ENCODE results near the gene ZBED5.

DNA sequence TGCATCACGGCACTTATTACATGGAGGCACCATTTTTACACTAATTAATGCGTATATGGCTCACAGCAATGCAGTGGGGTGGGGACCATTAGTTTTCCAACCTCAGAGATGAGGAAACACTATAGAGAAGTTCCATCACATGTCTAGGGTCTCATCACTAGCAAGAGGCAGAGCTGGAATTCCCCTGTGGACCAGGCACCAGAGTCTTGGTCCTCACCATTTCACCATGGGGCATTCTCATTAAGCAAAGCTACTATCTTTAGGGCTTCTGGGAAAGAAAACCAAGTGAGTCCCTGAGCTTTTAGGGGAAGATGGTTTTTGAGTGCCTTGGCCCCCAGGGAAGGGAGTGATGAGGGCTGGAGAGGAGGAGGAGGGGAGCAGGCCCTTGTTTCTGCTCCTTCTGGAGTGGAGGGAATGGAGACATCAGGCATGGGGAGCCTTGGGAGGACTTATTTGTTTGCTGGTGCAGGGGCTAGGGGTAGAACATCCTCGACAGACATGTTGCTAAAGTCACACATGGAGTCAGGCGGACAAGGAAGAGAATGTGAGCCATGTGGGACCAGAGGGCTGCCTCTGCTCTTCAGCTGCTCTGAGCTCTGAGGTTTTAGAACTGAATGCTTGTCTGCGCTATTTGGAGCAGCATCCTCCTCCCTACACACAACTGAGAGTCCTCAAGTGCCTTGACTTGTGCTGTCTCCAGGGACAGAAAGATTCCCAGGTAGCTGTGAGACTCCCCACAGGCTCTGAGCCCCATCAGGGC is 40.3 kb upstream of the ZBED5 start:
- TF ChIP-seq, protein P1, sequence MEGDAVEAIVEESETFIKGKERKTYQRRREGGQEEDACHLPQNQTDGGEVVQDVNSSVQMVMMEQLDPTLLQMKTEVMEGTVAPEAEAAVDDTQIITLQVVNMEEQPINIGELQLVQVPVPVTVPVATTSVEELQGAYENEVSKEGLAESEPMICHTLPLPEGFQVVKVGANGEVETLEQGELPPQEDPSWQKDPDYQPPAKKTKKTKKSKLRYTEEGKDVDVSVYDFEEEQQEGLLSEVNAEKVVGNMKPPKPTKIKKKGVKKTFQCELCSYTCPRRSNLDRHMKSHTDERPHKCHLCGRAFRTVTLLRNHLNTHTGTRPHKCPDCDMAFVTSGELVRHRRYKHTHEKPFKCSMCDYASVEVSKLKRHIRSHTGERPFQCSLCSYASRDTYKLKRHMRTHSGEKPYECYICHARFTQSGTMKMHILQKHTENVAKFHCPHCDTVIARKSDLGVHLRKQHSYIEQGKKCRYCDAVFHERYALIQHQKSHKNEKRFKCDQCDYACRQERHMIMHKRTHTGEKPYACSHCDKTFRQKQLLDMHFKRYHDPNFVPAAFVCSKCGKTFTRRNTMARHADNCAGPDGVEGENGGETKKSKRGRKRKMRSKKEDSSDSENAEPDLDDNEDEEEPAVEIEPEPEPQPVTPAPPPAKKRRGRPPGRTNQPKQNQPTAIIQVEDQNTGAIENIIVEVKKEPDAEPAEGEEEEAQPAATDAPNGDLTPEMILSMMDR (IDR thresholded peaks at IDR 0.05 in 2 of 3, conservative IDR thresholded peaks at IDR 0.05 in 1 of 3; ENCODE audit: insufficient read depth in 2 of 3, low read depth in 1 of 3, low read length in 3 of 3) = no peak
- TF ChIP-seq BRD4 (IDR thresholded peaks at IDR 0.05) (no peak), ZKSCAN1 (IDR thresholded peaks at IDR 0.05; ENCODE audit: low read depth, low read length) (no peak), FUS (optimal IDR thresholded peaks at IDR 0.05; ENCODE audit: low read depth, low read length) (no peak), SMAD1 (IDR thresholded peaks at IDR 0.05; ENCODE audit: low read depth, low read length, partially characterized antibody) (no peak), ZNF143 (CRISPR knock-in tag; IDR thresholded peaks at IDR 0.05) (no peak), YY1 (IDR thresholded peaks at IDR 0.05; ENCODE audit: borderline replicate concordance in 1 of 3, control insufficient read depth in 1 of 3, extremely low read depth in 1 of 3, insufficient read depth in 3 of 3, insufficient read length in 1 of 3, insufficient replicate concordance in 2 of 3, low read depth in 1 of 3, low read length in 2 of 3) (no peak)
- TF ChIP-seq, protein P2, sequence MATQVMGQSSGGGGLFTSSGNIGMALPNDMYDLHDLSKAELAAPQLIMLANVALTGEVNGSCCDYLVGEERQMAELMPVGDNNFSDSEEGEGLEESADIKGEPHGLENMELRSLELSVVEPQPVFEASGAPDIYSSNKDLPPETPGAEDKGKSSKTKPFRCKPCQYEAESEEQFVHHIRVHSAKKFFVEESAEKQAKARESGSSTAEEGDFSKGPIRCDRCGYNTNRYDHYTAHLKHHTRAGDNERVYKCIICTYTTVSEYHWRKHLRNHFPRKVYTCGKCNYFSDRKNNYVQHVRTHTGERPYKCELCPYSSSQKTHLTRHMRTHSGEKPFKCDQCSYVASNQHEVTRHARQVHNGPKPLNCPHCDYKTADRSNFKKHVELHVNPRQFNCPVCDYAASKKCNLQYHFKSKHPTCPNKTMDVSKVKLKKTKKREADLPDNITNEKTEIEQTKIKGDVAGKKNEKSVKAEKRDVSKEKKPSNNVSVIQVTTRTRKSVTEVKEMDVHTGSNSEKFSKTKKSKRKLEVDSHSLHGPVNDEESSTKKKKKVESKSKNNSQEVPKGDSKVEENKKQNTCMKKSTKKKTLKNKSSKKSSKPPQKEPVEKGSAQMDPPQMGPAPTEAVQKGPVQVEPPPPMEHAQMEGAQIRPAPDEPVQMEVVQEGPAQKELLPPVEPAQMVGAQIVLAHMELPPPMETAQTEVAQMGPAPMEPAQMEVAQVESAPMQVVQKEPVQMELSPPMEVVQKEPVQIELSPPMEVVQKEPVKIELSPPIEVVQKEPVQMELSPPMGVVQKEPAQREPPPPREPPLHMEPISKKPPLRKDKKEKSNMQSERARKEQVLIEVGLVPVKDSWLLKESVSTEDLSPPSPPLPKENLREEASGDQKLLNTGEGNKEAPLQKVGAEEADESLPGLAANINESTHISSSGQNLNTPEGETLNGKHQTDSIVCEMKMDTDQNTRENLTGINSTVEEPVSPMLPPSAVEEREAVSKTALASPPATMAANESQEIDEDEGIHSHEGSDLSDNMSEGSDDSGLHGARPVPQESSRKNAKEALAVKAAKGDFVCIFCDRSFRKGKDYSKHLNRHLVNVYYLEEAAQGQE (IDR thresholded peaks at IDR 0.05; ENCODE audit: borderline replicate concordance) = no peak
- TF ChIP-seq, protein P2 (CRISPR knock-in tag; IDR thresholded peaks at IDR 0.05; ENCODE audit: low read depth) = no peak
- TF ChIP-seq, protein P3, sequence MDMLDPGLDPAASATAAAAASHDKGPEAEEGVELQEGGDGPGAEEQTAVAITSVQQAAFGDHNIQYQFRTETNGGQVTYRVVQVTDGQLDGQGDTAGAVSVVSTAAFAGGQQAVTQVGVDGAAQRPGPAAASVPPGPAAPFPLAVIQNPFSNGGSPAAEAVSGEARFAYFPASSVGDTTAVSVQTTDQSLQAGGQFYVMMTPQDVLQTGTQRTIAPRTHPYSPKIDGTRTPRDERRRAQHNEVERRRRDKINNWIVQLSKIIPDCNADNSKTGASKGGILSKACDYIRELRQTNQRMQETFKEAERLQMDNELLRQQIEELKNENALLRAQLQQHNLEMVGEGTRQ (CRISPR knock-in tag; IDR thresholded peaks at IDR 0.05) = no peak
- TF ChIP-seq, protein P4, sequence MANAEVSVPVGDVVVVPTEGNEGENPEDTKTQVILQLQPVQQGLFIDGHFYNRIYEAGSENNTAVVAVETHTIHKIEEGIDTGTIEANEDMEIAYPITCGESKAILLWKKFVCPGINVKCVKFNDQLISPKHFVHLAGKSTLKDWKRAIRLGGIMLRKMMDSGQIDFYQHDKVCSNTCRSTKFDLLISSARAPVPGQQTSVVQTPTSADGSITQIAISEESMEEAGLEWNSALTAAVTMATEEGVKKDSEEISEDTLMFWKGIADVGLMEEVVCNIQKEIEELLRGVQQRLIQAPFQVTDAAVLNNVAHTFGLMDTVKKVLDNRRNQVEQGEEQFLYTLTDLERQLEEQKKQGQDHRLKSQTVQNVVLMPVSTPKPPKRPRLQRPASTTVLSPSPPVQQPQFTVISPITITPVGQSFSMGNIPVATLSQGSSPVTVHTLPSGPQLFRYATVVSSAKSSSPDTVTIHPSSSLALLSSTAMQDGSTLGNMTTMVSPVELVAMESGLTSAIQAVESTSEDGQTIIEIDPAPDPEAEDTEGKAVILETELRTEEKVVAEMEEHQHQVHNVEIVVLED (CRISPR knock-in tag; IDR thresholded peaks at IDR 0.05) = no peak
- TF ChIP-seq, protein P5, sequence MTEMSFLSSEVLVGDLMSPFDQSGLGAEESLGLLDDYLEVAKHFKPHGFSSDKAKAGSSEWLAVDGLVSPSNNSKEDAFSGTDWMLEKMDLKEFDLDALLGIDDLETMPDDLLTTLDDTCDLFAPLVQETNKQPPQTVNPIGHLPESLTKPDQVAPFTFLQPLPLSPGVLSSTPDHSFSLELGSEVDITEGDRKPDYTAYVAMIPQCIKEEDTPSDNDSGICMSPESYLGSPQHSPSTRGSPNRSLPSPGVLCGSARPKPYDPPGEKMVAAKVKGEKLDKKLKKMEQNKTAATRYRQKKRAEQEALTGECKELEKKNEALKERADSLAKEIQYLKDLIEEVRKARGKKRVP (CRISPR knock-in tag; IDR thresholded peaks at IDR 0.05) = no peak
